HG02870 (cell line): ENCODE results near the gene RFX8.
"Not testable (repeated sequence)": the region's sequence is repeated elsewhere in the genome, so short reads cannot be mapped to it uniquely, and the experiment has no call there.

Source experiments
- ATAC-seq: cut with Tn5 transposase; IDR thresholded peaks from one replicate; pipeline ENCODE4 v1.9.1; 2021; ENCODE audit warnings: mild to moderate bottlenecking, moderate library complexity; ENCODE audit not compliant: unreplicated experiment

The RFX8 gene

GRCh38 chr2:101355401-101356054 lies 119.4 kb downstream of the RFX8 start:
- no peak for ATAC-seq

- no peak for ATAC-seq
Observed at GRCh38 chr2:101354420-101355311, 120.2 kb downstream of the RFX8 start.

- not testable (repeated sequence) for ATAC-seq
Observed at GRCh38 chr2:101352631-101353030, 122.3 kb downstream of the RFX8 start.

GRCh38 chr2:101351207-101351606 lies 123.7 kb downstream of the RFX8 start:
- no peak for ATAC-seq

- ATAC-seq, result no peak
Observed at GRCh38 chr2:101349893-101350662, 124.8 kb downstream of the RFX8 start.

GRCh38 chr2:101348883-101349282 lies 126.0 kb downstream of the RFX8 start:
- no peak for ATAC-seq
